ENCODE results near the gene MKNK1.

GRCh38 chr1:46635205-46635604 is 31.1 kb upstream of the MKNK1 start:
- no peak for TF ChIP-seq CTCF (IDR thresholded peaks at IDR 0.05; ENCODE audit: low read depth, low read length, poor library complexity, severe bottlenecking)
- no peak for TF ChIP-seq EZH2phosphoT487 (IDR thresholded peaks at IDR 0.05; ENCODE audit: borderline replicate concordance, low read length)

Measured in DOHH2 (cell line).